LNCAP (cell line): Measurements from ENCODE around the gene KRT4.

Experiments
- CTCF ChIP-seq: fragments of 450-650 bp; IDR thresholded peaks from 2 replicates; pipeline ENCODE4 v1.5.1; 2017; ENCODE audit warnings: mild to moderate bottlenecking

KRT4 gene

GRCh38 chr12:52806169-52806811, 7.6 kb downstream of the KRT4 start:
- no peak for TF ChIP-seq CTCF

GRCh38 chr12:52805739-52806138, 8.2 kb downstream of the KRT4 start:
- TF ChIP-seq CTCF = no peak

- no peak for TF ChIP-seq CTCF
Observed at GRCh38 chr12:52805000-52805399, 8.9 kb downstream of the KRT4 start.

GRCh38 chr12:52802442-52802841, 11.5 kb downstream of the KRT4 start:
- no peak for TF ChIP-seq CTCF

- no peak for TF ChIP-seq CTCF
Observed at GRCh38 chr12:52801773-52802172, 12.1 kb downstream of the KRT4 start.

- TF ChIP-seq CTCF = no peak
Observed at GRCh38 chr12:52800259-52800917, 13.5 kb downstream of the KRT4 start.

- TF ChIP-seq CTCF = no peak
Observed at GRCh38 chr12:52799505-52800211, 14.3 kb downstream of the KRT4 start.
